GM21717 (cell line): ENCODE results near the gene PDS5A.
"Not testable (repeated sequence)": the region's sequence is repeated elsewhere in the genome, so short reads cannot be mapped to it uniquely, and the experiment has no call there.

ENCODE experiments used
- ATAC-seq: cut with Tn5 transposase; IDR thresholded peaks from one replicate; pipeline ENCODE4 v1.9.1; 2021; ENCODE audit warnings: mild to moderate bottlenecking, moderate library complexity; ENCODE audit not compliant: unreplicated experiment

PDS5A gene, protein sequence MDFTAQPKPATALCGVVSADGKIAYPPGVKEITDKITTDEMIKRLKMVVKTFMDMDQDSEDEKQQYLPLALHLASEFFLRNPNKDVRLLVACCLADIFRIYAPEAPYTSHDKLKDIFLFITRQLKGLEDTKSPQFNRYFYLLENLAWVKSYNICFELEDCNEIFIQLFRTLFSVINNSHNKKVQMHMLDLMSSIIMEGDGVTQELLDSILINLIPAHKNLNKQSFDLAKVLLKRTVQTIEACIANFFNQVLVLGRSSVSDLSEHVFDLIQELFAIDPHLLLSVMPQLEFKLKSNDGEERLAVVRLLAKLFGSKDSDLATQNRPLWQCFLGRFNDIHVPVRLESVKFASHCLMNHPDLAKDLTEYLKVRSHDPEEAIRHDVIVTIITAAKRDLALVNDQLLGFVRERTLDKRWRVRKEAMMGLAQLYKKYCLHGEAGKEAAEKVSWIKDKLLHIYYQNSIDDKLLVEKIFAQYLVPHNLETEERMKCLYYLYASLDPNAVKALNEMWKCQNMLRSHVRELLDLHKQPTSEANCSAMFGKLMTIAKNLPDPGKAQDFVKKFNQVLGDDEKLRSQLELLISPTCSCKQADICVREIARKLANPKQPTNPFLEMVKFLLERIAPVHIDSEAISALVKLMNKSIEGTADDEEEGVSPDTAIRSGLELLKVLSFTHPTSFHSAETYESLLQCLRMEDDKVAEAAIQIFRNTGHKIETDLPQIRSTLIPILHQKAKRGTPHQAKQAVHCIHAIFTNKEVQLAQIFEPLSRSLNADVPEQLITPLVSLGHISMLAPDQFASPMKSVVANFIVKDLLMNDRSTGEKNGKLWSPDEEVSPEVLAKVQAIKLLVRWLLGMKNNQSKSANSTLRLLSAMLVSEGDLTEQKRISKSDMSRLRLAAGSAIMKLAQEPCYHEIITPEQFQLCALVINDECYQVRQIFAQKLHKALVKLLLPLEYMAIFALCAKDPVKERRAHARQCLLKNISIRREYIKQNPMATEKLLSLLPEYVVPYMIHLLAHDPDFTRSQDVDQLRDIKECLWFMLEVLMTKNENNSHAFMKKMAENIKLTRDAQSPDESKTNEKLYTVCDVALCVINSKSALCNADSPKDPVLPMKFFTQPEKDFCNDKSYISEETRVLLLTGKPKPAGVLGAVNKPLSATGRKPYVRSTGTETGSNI (N-terminal part only)

DNA sequence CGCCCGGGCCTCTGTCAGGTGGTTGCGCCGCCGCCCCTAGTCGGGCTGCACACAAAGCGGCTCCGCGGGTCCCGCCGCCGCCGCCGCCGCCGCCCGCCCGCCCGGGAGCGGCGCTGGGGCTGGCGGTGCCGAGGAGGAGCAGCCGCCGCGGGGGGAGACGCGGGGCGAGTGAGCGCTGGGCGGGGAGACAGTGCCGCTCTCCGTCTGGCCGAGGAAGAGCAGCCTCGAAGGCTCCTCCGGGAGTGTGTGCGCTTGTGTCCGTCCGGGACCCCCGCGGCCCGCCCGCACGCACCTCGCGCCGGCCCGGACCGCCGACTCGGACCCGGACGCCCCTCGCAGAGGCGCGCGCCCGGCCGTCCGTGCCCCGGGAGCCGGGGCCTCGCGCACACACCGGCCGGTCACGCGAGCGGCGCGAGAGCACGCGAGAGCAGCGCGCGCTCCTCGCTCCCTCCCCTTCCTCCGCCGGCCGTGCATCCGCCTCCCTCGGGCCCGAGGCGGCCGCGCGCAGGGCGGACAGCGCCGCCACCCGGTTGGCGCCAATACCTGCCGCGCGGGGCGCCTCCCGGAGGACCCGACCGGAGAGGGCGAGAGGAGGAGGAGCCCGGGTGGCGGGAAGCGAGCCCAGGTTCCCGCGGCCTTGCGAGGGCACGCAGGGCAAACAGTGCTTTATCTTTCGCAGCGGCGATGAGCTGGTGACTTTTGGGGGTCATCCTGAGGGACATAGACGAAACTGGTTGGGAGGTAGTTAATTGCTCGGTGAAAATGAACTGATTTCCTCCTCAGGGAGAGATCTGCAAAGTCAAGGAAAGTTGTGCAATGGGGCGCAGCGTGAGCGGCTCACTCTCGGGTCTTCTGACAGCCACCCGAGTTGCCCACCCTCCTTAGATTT, at the start of gene PDS5A:
Gene PDS5A (minus strand): TSS at position 423 of the 889 bp plus-strand sequence. CDS start 1,334 bp downstream, outside the sequence.
- ATAC-seq: peak; percentile 70

DNA sequence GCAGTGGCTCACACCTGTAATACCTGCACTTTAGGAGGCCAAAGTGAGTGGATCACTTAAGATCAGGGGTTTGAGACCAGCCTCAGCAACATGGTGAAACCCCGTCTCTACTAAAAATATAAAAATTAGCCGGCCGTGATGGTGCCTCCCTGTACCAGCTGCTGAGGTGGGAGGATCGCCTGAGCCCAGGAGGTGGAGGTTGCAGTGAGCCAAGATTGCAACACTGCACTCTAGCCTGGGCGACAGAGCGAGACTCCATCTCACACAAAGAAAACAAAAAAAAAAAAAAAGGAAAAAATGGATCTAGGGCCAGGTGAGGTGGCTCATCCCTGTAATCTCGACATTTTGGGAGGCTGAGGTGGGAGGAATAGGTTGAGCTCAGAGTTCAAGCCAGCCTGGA, 46.3 kb upstream of the PDS5A start:
- ATAC-seq: not testable (repeated sequence)

DNA sequence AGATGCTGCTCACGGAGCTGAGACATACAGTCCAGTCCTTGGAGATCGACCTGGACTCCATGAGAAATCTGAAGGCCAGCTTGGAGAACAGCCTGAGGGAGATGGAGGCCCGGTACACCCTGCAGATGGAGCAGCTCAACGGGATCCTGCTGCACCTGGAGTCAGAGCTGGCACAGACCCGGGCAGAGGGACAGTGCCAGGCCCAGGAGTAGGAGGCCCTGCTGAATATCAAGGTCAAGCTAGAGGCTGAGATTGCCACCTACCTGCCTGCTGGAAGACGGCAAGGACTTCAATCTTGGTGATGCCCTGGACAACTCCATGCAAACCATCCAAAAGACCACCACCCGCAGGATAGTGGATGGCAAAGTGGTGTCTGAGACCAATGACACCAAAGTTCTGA, 43.4 kb upstream of the PDS5A start:
- ATAC-seq: not testable (repeated sequence)

DNA sequence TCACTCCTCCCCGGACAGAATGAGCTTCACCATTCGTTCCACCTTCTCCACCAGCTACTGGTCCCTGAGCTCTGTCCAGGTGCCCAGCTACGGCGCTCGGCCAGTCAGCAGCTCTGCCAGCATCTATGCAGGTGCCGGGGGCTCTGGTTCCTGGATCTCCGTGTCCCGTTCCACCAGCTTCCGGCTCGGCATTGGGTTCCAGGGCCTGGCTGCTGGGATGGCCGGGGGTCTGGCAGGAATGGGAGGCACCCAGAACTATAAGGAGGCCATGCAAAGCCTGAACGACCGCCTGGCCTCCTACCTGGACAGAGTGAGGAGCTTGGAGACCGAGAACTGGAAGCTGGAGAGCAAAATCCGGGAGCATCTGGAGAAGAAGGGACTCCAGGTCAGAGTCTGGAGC, 42.5 kb upstream of the PDS5A start:
- ATAC-seq: no peak

DNA sequence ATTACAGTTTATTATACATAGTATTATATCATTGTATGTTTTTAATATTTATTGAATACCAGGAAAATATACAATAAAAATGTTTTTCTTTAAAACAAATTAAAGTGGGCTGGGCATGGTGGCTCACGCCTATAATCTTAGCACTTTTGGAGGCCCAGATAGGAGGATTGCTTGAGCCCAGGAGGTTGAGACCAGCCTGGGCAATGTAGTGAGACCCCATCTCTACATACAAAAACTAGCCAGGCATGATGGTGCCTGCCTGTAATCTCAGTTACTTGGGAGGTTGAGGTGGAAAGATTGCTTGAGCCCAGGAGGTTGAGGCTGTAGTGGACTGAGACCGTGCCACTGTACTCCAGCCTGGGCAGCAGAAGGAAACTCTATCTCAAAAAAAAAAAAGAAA, 38.3 kb upstream of the PDS5A start:
- no peak for ATAC-seq

DNA sequence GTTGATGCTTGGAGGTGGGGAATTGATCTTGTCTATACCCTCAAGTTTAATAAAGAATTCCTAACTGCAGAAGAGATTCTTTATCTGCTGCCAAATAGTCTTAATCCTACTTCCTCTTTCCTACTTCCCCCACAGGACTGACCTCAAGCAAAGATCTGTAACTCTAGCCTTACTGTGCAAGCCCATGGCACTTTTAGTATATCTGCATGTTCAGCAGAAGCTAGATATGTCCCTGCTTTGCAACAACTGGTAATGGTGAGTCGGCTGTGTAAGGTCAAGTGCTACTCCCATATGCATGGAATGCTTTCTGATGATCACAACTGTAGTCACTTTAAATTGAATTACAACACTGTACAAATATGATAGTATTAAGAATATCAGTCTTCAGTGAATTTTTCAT, 26.3 kb upstream of the PDS5A start:
- ATAC-seq: no peak

DNA sequence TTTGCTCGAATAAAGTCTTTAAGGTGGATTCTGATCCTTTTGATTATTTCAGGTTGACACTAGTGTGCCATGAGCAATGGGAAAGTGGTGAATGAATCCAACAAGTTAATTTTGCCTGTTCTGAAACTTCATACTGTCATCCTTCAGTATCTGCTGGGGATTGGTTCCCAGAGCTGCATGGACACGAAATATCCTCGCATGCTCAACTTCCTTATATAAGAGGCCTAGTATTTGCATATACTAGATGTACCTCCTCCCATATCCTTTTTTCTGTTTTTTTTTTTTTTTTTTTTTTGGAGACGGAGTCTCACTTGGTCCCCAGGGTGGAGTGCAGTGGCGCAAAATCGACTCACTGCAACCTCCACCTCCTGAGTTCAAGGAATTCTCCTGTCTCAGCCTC, 23.0 kb upstream of the PDS5A start:
- ATAC-seq: no peak

DNA sequence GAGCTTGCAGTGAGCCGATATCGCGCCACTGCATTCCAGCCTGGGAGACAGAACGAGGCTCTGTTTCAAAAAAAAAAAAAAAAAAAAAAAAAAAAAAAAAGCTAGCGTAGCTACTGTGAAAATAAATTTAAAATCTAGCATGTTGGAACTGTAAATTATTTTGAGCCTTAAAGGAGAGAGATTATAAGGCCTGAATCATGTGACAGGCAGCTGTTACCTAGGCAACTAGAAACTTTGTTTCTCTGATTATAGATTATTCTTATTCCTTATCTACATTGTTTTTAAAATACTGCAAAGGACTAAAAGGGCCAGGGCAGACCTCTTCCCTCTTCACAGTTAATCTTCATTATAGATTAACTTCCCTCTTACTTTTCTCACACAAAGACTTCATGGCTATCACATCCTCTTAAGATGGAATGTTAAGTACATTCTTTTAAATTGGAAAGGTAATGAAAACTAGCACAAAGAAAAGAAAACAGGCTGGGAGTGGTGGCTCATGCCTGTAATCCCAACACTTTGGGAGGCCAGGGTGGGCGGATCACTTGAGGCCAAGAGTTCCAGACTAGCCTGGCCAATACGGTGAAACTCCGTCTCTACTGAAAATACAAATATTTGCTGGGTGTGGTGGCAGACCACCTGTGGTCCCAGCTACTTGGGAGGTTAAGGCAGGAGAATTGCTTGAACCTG, 21.1 kb upstream of the PDS5A start:
- ATAC-seq: no peak

DNA sequence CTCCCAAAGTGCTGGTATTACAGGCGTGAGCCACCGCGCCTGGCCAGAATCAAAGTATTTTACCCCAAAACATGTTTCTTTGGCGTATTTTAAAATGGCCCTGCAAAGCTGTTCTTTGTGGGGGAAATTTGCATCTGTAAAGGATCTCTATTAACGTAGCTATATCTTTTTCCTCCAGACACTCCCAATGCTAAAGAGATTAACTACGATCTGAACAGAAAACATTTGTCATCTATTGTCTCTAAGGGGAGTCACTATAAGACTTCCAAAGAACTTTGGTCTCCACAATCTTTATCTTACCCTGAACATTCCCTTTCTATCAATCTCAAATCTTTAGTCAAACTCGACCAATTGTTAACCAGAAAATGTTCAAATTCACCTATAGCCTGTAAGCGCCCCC, 19.1 kb upstream of the PDS5A start:
- ATAC-seq: no peak

DNA sequence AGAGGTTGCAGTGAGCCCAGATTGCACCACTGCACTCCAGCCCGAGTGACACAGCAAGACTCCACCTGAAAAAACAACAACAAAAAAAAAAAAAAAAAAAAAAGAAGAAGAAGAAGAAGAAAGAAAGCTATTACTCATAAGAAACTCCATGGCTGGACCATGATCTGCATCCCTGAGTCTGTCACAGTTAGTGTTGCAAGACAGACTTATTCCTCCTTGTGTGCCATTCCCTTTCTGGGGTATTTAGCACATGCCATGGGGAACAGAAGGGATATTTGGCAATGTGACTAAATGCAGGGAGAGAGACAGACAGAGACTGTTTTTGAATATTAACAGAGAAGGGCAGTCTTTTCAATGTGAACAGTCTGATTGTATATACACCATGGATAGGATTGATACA, 16.7 kb upstream of the PDS5A start:
- no peak for ATAC-seq

DNA sequence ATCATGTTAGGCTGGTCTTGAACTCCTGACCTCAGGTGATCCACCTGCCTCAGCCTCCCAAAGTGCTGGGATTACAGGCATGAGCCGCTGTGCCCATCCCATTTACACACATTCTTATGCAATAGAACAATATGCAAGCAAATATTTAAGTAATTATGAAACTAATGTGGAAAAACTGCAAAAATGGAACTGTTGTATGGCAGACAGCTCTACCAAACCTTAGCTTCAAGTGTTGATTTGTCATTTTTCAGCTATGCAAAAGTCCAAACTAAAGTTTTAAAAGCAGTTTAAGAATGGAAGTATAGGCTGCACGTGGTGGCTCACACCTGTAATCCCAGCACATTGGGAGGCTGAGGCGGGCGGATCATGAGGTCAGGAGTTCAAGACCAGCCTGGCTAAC, 11.7 kb upstream of the PDS5A start:
- not testable (repeated sequence) for ATAC-seq

DNA sequence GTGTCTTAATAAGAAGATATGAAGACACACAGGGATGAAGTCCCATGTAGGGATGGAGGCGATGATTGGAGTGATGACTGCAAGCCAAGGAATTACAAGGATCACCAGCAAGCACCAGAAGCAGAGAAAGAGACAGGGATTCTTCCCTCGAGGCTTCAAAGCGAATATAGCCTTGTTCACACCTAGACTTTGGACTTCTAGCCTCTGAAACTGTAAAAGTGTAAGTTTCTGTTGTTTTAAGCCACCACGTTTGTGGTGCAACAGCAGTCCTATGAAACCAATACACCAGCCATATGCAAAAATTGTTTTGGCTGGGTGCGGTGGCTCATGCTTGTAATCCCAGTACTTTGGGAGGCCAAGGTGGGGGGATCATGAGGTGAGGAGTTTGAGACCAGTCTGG, 9.8 kb upstream of the PDS5A start:
- no peak for ATAC-seq

DNA sequence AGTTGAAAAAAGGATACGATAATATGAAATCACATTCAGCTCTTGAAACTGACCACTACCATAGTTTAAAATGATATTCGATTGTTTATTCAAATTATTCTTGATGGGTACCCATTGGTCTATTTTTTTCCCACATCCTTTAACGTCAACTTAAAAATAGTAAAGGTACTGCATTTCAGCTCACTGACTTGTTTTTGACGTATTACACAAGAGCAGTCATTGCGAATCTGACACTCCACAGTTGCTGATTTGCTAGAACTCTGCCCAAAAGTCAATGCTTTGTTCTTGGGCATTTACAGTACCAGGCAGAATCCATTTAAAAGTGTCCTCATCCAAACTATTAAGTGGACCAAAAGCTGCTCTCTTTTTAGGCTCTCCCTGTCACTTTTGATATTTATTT, 1.2 kb upstream of the PDS5A start:
- ATAC-seq: no peak

DNA sequence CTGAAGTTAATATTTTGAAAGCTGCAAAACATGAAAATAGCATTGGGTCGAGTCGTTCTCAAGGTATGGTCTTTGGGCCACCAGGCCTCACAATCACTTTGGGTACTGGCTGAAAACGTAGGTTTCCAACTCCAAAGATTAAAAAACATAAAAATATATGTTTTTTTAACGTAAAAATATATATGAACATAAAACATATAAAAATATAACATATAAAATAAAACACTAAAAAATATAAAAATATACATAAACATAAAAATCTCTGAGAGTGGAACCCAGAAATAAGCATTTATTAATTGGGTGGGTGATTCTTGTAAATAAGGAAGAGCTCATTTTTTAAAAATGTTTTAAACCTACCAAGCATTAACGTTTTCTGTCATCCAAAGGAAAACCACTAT, 666 bp upstream of the PDS5A start:
- no peak for ATAC-seq

DNA sequence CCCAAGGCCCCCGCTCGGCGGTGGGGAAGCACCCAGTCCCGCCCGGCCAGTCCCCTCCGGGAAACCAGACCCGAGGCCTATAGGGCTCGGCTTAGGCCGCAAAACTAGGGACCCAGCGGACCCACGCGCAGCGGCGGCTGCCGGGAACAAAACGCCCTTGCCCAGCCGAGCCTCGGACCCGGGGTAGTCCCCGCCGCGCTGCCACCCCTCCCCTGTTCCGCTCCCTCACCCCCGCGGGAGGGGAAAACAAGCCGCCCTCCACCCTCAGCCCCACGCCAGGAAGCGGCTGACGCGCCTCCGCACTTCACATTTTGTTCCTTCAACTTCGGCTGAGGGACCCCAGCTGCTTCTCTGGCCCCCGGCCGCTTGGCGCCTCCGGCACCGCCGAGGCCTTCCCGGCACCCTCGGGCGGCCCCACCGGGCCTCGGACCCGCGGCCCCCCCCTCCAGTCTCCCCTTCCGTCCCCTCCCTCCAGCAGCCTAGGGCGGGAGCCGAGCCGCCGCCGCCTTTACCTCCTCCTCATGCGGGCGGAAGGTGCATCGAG, 694 bp downstream of the PDS5A start:
- ATAC-seq: peak; percentile 25

DNA sequence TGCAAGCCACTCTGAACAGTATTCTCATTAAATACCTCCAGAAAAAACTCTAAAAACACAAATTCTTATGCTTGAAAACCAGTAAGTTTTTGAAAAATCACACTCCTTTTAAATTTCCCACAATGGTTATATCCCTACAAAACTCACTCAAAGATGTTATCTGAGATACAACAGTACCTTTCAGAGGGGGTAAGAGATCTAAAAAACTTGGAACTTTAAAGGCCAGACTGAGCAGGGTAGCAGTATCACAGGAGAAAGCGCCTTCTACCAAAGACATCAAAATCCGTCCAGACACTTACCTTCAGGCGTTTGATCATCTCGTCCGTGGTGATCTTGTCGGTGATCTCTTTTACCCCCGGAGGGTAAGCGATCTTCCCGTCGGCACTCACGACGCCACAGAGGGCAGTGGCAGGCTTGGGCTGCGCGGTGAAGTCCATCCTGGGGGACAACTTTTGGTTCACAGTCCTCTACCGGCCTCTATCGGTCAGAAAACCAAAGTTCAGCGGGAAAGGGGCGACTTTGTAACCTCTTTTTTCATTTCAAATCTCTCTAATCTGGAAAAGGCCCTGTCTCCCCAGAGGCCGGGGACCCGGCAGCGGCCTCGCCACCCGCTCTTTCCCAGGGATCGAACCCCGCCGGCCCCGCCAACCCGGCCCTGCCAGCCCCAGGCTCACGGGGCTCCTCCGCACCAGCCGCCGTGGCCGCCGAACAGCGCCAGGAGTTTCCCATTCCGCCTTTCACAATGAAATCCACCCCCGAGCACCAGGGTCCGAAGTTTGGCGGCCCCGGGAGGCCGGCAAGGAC, 1.4 kb downstream of the PDS5A start:
- ATAC-seq: peak; percentile 37

DNA sequence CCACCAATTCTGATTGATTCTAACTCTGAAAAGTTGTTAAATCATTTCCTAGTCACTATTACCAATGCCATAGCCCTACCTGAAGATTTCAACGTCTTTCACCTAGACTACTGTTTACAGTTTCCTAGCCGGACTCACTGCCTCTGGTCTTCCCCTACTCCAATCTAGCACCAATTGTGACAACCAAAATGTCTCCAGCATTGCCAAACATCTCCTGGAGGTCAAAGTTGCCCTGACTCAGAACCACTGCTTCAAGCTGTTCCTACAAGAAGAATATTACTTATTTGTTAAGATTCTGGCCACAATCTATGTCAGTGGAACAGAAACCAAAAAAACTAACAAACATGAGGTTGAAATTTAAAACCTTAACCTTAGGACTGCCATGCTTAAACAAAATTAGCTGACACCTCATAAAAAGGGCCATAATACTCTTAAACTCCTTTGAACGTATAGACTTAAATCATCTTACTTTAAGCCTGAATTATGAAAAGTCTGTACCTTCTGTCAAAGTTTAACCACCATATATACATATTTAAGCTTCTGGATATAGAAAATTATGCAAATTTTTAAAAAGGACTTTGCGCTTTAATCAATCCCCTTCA, 2.1 kb downstream of the PDS5A start:
- ATAC-seq: no peak

DNA sequence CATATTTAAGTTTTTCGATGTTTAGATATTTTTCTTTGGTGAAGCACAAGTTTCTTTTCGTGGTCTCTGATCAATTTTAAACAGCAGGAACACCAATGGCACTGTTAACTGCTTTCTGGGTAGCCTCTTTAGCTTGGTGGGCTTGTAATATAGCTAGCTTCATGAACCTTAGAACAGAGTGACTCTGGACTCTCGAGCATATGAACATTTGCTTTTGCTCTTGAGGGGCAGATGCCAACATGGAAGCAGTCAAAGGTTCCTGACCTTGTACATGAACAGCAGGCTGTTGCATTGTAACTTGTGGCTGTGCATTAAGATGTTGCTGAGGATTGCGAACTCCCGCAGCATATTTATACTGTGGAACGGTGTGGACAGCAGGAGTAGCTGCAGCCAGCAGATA, 4.7 kb downstream of the PDS5A start:
- not testable (repeated sequence) for ATAC-seq
